Stimulated activated CD4-positive, alpha-beta T cell treated with anti-CD3 and anti-CD28 coated beads, Interleukin-1b, Interleukin-23, amount 100 ng/mL, for 1 hour (primary cell): ENCODE measurements around the gene CNOT2.

Experiments used
- DNase-seq, 2 donors: peaks; one replicate each; pipeline ENCODE4 v3.0.0-alpha.2; 2020; ENCODE audit warnings: low read depth in 2 of 2

The CNOT2 gene

GRCh38 chr12:70305794-70306193 is 62.6 kb downstream of the CNOT2 start:
- no peak for DNase-seq

GRCh38 chr12:70306676-70307075 is 63.4 kb downstream of the CNOT2 start:
- no peak for DNase-seq

GRCh38 chr12:70307868-70308267 is 64.6 kb downstream of the CNOT2 start:
- no peak for DNase-seq

- no peak for DNase-seq
These were observed 66.1 kb downstream of the CNOT2 start for GRCh38 chr12:70309348-70309747.

- no peak for DNase-seq
These were observed 70.9 kb downstream of the CNOT2 start for GRCh38 chr12:70314145-70314544.

GRCh38 chr12:70317781-70318180 is 74.5 kb downstream of the CNOT2 start:
- DNase-seq = no peak

GRCh38 chr12:70319605-70320004 is 76.4 kb downstream of the CNOT2 start:
- DNase-seq = no peak

GRCh38 chr12:70321191-70321590 is 78.0 kb downstream of the CNOT2 start:
- no peak for DNase-seq

GRCh38 chr12:70327541-70327940 is 84.3 kb downstream of the CNOT2 start:
- DNase-seq = no peak

GRCh38 chr12:70329728-70330127 is 86.5 kb downstream of the CNOT2 start:
- no peak for DNase-seq

- no peak for DNase-seq
These were observed 86.9 kb downstream of the CNOT2 start for GRCh38 chr12:70330158-70330557.

GRCh38 chr12:70332236-70332635 is 89.0 kb downstream of the CNOT2 start:
- no peak for DNase-seq

GRCh38 chr12:70334742-70335141 is 91.5 kb downstream of the CNOT2 start:
- no peak for DNase-seq

- no peak for DNase-seq
These were observed 95.3 kb downstream of the CNOT2 start for GRCh38 chr12:70338531-70338930.

GRCh38 chr12:70351076-70351475 is 107.8 kb downstream of the CNOT2 start:
- DNase-seq = no peak

GRCh38 chr12:70353780-70354660 is 110.8 kb downstream of the CNOT2 start:
- DNase-seq = no peak

GRCh38 chr12:70354787-70355186 is 111.6 kb downstream of the CNOT2 start:
- DNase-seq = no peak

- DNase-seq = no peak
These were observed 112.7 kb downstream of the CNOT2 start for GRCh38 chr12:70355972-70356371.

GRCh38 chr12:70359458-70360197 is 116.4 kb downstream of the CNOT2 start:
- DNase-seq = no peak

- no peak for DNase-seq
These were observed 117.0 kb downstream of the CNOT2 start for GRCh38 chr12:70360218-70360617.

GRCh38 chr12:70364695-70365397 is 121.6 kb downstream of the CNOT2 start:
- no peak for DNase-seq

GRCh38 chr12:70365398-70365647 is 122.1 kb downstream of the CNOT2 start:
- no peak for DNase-seq
